Body of pancreas (tissue), 4 donors: ENCODE measurements around the gene CLBA1. TPM values are rescaled to one million over a fixed set of nuclear protein-coding genes. Genes with fewer than 3 reads are reported as not detected.

Source experiments
- ATAC-seq: fragments of 150-250 bp; one replicate; pipeline ENCODE4 v1.9.1; 2016
- DNase-seq, 4 donors: peaks; one replicate each; pipeline ENCODE4 v3.0.0-alpha.2; 2019
- H3K27ac ChIP-seq, 4 donors: fragments of 200-600 bp; sonication (generic); 1 replicate in 3 of 4; 2 replicates in 1 of 4; pipeline versions ENCODE4 v1.5.1 to v1.6.1; 2016 to 2019; ENCODE audit warnings: mild to moderate bottlenecking in 1 of 4, mixed read lengths in 1 of 4, moderate library complexity in 1 of 4
- H3K27me3 ChIP-seq, 2 donors: fragments of 200-600 bp; sonication (generic); one replicate each; pipeline ENCODE4 v1.6.0; 2016; ENCODE audit warnings: mild to moderate bottlenecking in 1 of 2
- H3K36me3 ChIP-seq, 2 donors: fragments of 200-600 bp; sonication (generic); replicated peaks in 1 of 2; 2 replicates each; pipeline ENCODE4 v1.5.1; 2016; ENCODE audit warnings: low read depth in 2 of 2; ENCODE audit not compliant: insufficient read depth in 1 of 2
- H3K4me1 ChIP-seq: fragments of 200-600 bp; sonication (generic); one replicate; pipeline ENCODE4 v1.6.0; 2016
- H3K4me3 ChIP-seq, 2 donors: fragments of 200-600 bp; sonication (generic); 1 replicate in 1 of 2; 2 replicates in 1 of 2; pipeline ENCODE4 v1.5.1; 2016 to 2019
- H3K9me3 ChIP-seq, 3 donors: fragments of 200-600 bp; sonication (generic); 1 replicate in 2 of 3; 2 replicates in 1 of 3; pipeline ENCODE4 v1.5.1; 2016
- POLR2A ChIP-seq, 3 donors: fragments of 450-650 bp; IDR thresholded peaks; one replicate each; pipeline ENCODE4 v1.6.1; 2016; ENCODE audit warnings: antibody characterized with exemption in 3 of 3, mild to moderate bottlenecking in 2 of 3
- WGBS, 2 donors: methylation state at CpG; one replicate each; pipeline ENCODE4 v1.1.5; 2017; 5-methylcytosine and 5-hydroxymethylcytosine counted together
- intact Hi-C: fragments of 100-400 bp; cut with DNase I; formaldehyde crosslinking; loops from one replicate; pipeline ENCODE4 v1.15.1; 2023
- total RNA-seq, 2 donors: library from RNA; depleted of rRNA; stranded (reverse); fragments of >200 nt; gene quantifications; one replicate each; pipeline ENCODE4 v1.1.0, GENCODE V29; 2016
- TF ChIP-seq, protein P1 (sequence below), 7 experiments: fragments of 450-650 bp in 4 of 7; fragments of 200-600 bp in 3 of 7; sonication (generic) in 3 of 7; IDR thresholded peaks; one replicate each; pipeline ENCODE4 v1.5.1; 2016 to 2019; ENCODE audit warnings: antibody characterized with exemption in 7 of 7

Gene CLBA1
- total RNA-seq, 2 donors from 2014 or later, result 8.6 to 21.1 TPM

DNA sequence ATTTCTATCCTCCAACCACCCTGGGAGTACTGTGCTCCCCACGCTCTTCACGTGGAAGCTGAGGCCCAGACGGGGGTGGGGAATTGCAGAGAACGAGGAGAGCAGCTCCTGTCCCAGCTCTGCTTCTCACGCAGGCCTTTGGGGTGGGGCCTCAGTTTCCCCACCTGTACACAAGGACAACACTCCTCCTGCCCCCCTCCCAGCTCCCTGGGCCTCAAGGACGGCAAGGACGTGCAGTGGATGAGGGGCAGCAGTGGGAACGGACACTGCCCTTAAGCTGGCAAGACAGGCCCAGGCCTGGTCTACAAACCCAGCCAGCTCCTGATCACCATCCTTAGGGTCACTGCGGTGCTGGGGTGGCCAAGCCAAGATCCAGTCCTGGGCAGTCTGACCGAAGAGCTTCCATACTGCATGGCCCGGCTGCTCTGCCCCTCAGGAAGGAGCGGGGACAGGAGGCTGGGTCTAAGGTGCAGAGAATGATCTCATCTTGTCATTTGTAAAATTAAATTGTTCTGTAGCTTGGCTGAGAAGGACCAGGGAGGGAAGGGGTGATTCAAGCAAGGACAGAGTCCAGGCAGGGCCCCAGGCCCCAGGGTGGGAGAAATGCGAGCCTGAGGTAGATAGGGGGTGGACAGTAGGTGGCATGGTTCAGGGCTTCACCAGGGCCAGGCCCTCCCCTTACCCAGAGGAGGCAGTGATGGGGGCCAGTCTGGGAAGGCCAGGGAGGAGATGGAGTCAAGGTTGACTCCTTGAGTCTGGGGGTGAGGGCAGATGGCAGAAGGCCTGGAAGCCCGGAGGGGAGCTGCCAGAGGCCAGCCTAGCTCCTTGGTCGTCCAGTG, 1.3 kb upstream of the CLBA1 start:
- Histone ChIP-seq H3K9me3 (no peaks in the 10 kb centered on the region), H3K27me3 (no peaks in the 10 kb centered on the region), H3K4me3 (no peak overlapping the region), H3K36me3 (no peaks in the 10 kb centered on the region), H3K27ac (no peak overlapping the region), H3K4me1 (peaks cover 30% of the 10 kb centered on the region)
- TF ChIP-seq, protein P1, sequence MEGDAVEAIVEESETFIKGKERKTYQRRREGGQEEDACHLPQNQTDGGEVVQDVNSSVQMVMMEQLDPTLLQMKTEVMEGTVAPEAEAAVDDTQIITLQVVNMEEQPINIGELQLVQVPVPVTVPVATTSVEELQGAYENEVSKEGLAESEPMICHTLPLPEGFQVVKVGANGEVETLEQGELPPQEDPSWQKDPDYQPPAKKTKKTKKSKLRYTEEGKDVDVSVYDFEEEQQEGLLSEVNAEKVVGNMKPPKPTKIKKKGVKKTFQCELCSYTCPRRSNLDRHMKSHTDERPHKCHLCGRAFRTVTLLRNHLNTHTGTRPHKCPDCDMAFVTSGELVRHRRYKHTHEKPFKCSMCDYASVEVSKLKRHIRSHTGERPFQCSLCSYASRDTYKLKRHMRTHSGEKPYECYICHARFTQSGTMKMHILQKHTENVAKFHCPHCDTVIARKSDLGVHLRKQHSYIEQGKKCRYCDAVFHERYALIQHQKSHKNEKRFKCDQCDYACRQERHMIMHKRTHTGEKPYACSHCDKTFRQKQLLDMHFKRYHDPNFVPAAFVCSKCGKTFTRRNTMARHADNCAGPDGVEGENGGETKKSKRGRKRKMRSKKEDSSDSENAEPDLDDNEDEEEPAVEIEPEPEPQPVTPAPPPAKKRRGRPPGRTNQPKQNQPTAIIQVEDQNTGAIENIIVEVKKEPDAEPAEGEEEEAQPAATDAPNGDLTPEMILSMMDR (IDR thresholded peaks at IDR 0.05), result no peak
- no peak for TF ChIP-seq POLR2A (IDR thresholded peaks at IDR 0.05)
- intact Hi-C loops, result no loop called here
- ATAC-seq, result no peak
- DNase-seq, result no peak
- 81 to 86% methylated on average over 9 to 14 of the region's 15 CpGs for WGBS, 2 donors

DNA sequence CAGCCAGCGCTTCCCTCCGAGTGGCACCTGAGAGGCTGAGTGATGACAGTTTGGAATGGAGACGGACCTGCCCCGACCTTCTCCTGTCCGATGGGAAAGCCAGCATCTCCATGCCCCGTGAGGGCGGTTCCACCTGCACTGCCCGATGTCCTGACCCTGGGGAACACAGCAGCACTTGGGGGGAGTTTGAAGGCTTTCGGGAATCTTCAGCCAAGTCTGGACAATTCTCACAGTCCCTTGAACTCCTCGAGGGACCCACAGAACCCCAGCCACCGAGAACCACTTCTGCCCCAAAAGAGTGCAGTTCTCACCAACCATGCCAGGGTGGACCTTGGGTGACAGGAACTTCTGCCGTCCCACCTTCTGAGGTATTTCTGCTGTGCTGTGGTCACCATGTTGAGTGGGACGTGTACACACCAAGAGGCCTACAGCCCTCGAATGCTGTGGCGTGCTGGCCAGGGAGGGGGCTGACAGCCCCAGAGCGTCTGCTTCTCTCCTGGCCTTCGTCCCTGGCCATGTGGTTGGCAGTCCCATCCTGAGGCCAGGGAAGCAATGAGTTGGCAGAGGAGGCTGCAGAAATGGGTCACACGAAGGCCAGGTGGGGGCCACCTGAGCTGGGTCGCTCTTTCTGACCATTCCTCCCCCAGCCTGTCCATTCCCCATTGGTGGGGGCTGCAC, 1.0 kb downstream of the CLBA1 start:
- peak overlapping the region; percentile 73 to 95 for H3K4me3 ChIP-seq
- H3K27me3 ChIP-seq, result no peaks in the 10 kb centered on the region
- TF ChIP-seq, protein P1 (IDR thresholded peaks at IDR 0.05), result no peak
- TF ChIP-seq POLR2A (IDR thresholded peaks at IDR 0.05), result no peak
- H3K9me3 ChIP-seq, result no peaks in the 10 kb centered on the region
- H3K36me3 ChIP-seq, result no peaks in the 10 kb centered on the region
- peaks cover 14% of the 10 kb centered on the region for H3K4me1 ChIP-seq
- WGBS, 2 donors, result 50% methylated on average over 2 to 19 of the region's 19 CpGs
- ATAC-seq, result no peak
- DNase-seq, result no peak
- intact Hi-C loops, result no loop called here
- H3K27ac ChIP-seq, result peak overlapping the region in 2 of 4 donors; percentile 59 to 76

DNA sequence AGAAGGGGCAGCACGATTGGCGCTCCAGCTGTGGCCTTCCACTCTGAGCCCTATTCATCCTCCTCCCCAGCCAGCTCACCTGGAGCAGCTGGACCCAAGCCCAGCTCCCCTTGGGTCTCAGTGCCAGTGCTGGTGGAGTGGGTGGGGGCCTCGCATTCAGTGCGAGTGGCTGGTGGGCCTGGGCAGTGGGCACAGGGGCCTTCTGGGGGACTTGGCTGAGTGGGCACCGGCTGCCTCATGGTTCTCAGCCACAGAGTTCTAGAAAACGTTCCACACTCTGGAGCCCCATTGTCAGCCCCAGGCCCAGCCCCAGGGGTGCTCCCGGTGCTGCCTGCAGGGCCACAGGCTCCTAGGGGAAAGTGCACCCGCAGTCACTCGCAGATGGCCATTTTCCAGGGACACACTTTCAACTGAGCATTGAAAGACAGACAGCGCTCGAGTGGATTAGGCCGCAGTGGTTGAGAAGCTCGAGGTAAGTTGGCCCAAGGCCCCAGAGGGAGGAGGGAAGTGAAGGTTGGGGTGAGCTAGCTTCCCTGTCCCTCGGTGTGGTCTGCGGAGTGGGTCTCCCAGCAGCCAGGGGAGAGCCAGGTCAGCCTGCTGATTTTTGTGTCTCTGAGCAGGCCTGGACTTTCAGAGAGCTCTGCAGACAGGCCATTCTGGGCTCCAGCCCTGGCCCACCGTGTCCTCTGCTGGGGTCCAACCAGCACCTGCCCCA, 3.8 kb downstream of the CLBA1 start:
- H3K36me3 ChIP-seq, result peaks cover 0 to 3% of the 10 kb centered on the region in 2 donors
- H3K9me3 ChIP-seq, result no peaks in the 10 kb centered on the region
- TF ChIP-seq, protein P1 (IDR thresholded peaks at IDR 0.05), result no peak
- no peak for TF ChIP-seq POLR2A (IDR thresholded peaks at IDR 0.05)
- no peak overlapping the region for H3K27ac ChIP-seq
- no peak for ATAC-seq
- intact Hi-C loops, result no loop called here
- no peaks in the 10 kb centered on the region for H3K27me3 ChIP-seq
- H3K4me1 ChIP-seq, result peaks cover 14% of the 10 kb centered on the region
- DNase-seq, result no peak
- H3K4me3 ChIP-seq, result no peak overlapping the region
- WGBS, 2 donors, result 86 to 89% methylated on average over 13 to 16 of the region's 16 CpGs

DNA sequence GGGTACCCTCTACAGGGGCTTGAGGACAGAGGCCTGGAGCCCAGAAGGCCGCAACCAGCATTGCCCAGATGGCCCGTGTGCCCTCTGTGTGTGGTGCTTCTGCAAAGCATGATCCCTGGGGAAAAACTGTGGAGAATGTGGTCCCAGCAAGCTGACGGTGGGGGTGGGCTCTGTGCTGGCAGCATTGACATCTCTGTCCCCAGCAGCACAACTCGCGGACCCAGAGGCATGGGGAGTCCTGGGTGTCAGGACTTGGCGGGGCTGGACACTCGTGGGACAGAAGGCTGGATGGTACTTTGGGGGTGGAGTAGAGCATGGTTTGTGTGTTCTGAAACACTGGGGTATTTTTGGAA, 4.3 kb downstream of the CLBA1 start:
- TF ChIP-seq, protein P1 (IDR thresholded peaks at IDR 0.05), result no peak
- no peak for TF ChIP-seq POLR2A (IDR thresholded peaks at IDR 0.05)
- DNase-seq (no peak), ATAC-seq (no peak)
- peaks cover 14% of the 10 kb centered on the region for H3K4me1 ChIP-seq
- peaks cover 0 to 5% of the 10 kb centered on the region in 2 donors for H3K36me3 ChIP-seq
- 85 to 91% methylated on average over 6 to 7 of the region's 7 CpGs for WGBS, 2 donors
- no peaks in the 10 kb centered on the region for H3K9me3 ChIP-seq
- no peaks in the 10 kb centered on the region for H3K27me3 ChIP-seq
- no peak overlapping the region for H3K27ac ChIP-seq
- intact Hi-C loops, result no loop called here
- no peak overlapping the region for H3K4me3 ChIP-seq
